ENCODE results near the gene QRICH2.

GRCh38 chr17:76329664-76330063 is 21.6 kb upstream of the QRICH2 start:
- TF ChIP-seq JUND (IDR thresholded peaks at IDR 0.05) (no peak), CTCF (IDR thresholded peaks at IDR 0.05; ENCODE audit: low read depth, low read length, missing input control) (no peak), GABPA (IDR thresholded peaks at IDR 0.05 in 1 of 2, conservative IDR thresholded peaks at IDR 0.05 in 1 of 2) (no peak), MAX (IDR thresholded peaks at IDR 0.05) (no peak), TAF1 (conservative IDR thresholded peaks at IDR 0.05) (no peak), REST (IDR thresholded peaks at IDR 0.05) (no peak), ATF3 (IDR thresholded peaks at IDR 0.05) (no peak), EGR1 (IDR thresholded peaks at IDR 0.05; ENCODE audit: low read depth in 2 of 2) (no peak), YY1 (IDR thresholded peaks at IDR 0.05) (no peak), RAD21 (IDR thresholded peaks at IDR 0.05) (no peak), ZBTB33 (IDR thresholded peaks at IDR 0.05) (no peak), SP1 (IDR thresholded peaks at IDR 0.05) (no peak), RXRA (IDR thresholded peaks at IDR 0.05) (no peak)

All from liver (tissue), 3 donors.